GM12891 (cell line): Measurements from ENCODE around the gene CEP41.

Experiments
- POLR2A ChIP-seq: IDR thresholded peaks from 2 replicates; pipeline ENCODE4 v1.6.1; 2011; ENCODE audit warnings: low read depth, low read length, control low read depth
- POLR2AphosphoS5 ChIP-seq: IDR thresholded peaks from 2 replicates; pipeline ENCODE4 v1.6.1; 2011; ENCODE audit warnings: low read depth, low read length, control low read depth
- TAF1 ChIP-seq: IDR thresholded peaks from 2 replicates; pipeline ENCODE4 v1.6.1; 2011; ENCODE audit warnings: low read depth, low read length, control low read depth

GRCh38 chr7:130401101-130401500, 39.7 kb downstream of the CEP41 start:
- TF ChIP-seq POLR2AphosphoS5 = no peak
- TF ChIP-seq POLR2A = no peak
- no peak for TF ChIP-seq TAF1
